GM12801 (cell line): Measurements from ENCODE around the gene ASB7.

ENCODE experiments used
- TF ChIP-seq, protein P1 (sequence below): IDR thresholded peaks from one replicate; pipeline ENCODE4 v1.5.1; 2011; ENCODE audit warnings: control low read depth; ENCODE audit not compliant: insufficient read length; ENCODE audit errors: extremely low read depth

Gene ASB7

DNA sequence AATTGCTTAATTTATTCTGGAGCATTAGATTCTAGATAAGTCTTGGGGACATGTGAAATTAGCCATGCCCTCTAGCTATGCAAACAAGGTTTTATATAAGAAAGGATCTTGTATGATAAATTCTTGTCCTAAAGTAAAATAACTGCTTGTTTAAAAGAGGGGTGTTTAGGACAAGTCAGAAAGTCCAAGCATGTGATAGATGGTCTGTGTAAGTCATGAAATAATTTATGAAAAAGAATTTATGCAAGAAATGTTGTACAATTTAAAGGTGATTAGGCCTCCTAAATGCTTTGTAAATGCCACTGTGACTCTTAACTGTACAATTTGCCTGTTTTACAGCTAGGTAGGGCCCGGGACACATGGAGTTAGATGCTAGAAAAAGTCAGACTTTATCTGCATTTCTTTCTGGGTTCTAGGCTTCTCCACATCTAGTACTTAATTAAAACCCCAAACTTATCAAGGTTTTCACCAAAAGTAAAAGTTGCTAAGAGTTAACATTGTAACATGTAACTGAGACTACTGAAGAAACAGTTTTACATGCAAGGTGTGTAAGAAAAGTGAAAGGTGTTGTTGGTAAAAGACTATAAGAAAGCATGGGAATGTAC is 13.6 kb upstream of the ASB7 start:
- TF ChIP-seq, protein P1, sequence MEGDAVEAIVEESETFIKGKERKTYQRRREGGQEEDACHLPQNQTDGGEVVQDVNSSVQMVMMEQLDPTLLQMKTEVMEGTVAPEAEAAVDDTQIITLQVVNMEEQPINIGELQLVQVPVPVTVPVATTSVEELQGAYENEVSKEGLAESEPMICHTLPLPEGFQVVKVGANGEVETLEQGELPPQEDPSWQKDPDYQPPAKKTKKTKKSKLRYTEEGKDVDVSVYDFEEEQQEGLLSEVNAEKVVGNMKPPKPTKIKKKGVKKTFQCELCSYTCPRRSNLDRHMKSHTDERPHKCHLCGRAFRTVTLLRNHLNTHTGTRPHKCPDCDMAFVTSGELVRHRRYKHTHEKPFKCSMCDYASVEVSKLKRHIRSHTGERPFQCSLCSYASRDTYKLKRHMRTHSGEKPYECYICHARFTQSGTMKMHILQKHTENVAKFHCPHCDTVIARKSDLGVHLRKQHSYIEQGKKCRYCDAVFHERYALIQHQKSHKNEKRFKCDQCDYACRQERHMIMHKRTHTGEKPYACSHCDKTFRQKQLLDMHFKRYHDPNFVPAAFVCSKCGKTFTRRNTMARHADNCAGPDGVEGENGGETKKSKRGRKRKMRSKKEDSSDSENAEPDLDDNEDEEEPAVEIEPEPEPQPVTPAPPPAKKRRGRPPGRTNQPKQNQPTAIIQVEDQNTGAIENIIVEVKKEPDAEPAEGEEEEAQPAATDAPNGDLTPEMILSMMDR: no peak

DNA sequence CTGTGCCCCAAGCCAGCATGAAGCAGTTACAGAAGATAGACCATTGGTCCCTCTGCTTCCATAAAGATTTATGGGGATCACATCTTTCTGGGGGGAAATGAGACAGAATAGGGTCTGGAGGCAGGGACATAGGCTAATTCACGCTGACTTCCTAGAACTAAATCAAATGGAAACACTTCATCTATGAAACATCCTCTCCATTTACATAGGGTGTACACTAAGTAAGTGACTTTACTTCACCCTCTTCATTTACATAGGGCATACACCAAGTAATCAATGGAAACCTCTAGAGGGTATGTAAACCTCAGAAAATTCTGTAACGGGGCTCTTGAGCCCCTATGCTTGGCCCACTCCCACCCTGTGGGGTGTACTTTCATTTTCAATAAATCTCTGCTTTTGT is 10.6 kb upstream of the ASB7 start:
- TF ChIP-seq, protein P1: no peak

DNA sequence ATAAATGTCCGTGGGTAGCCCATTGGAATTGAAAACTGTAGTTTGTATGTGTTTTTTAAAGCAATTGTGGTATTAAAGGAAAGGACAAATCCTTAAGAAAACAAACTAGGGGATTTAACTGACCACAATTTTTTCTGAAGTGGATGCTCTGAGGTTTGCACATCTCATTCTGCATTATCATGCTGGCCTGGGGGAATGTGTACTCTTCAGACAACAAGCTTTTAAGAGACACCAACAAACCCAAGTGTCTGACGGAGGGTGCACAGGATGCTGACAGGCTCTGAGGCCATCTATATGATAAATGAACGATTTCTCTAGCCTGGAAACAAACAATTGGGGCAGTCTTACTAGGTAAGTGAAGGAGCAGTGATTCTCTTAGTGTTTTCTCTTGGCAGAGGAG is 9.5 kb upstream of the ASB7 start:
- TF ChIP-seq, protein P1: no peak

DNA sequence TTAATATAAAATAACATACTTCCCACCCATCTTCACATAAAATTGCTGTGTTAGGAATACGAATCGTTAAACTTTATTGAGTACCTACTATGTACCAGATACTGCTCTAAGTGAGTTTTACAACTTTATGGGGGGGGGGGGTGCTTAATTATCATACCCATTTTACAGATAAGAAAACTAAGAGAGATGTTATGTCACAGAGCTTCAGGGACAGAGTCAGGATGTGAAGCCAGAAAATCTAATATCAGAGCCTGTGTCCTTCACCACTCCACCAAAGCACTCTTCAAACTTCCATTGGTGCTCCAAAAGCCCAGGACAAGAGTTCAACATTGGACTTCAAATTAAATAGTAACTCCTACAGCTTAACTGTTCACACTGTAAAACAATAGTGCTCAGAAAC is 9.0 kb upstream of the ASB7 start:
- TF ChIP-seq, protein P1: no peak

DNA sequence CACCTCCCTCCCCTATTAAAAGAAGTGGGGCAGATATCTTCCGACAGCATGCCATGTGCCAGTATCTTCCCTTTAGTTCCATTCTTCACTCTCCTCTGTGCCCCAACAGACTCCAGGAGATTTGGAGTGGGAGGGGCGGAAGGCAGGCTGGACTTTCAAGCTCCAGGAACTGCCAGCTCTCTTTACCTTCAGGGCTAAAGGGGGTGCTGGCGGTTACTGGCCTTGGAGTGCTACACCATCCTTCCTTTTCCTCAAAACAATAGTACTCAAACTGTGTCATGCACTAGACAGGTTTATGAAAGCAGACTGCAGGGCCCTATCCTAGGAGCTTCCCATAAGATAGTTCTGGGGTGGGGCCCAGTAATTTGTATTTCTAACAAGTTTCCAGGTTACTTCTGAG is 6.4 kb upstream of the ASB7 start:
- TF ChIP-seq, protein P1: no peak

DNA sequence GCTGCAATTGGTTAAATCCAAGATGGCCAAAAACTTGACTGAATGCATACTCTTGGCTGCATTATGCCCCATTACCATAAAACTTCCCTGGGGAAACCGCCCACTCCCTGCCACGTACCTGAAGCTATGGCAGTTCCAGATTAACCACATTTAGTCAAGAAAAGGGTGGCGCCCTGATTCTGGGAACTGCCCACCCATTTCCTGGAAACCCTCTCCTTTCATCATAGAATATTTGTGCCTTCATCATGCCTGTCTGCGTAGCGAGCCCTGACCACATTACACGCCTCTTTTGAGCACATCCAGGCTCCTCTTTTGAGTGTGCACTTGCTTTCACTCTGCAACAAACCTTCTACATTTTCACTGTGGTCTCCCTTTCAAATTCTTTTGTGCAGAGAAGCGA is 5.6 kb upstream of the ASB7 start:
- TF ChIP-seq, protein P1: no peak

DNA sequence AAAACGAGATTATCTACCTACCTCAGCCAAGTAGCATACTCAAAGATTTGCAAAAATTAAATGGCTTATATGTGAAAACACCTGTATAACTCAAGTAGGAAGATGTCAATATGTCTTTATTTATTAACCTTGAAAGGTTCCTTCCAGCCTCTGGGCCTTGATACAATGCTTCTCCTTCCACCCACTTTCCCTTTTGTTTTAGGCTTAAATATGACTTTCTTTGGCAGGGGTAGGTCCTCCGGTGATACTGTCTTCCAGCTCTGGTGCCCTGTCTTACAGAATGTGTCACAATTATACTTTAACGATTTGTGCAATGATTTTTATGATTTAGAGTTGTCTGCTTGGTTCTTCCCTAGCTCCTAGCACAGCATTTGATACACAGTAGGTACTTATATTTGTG is 4.5 kb upstream of the ASB7 start:
- TF ChIP-seq, protein P1: no peak
